Endothelial cell of umbilical vein (primary cell): Measurements from ENCODE around the gene SH3RF3.

Experiments
- CTCF ChIP-seq, 2 donors: IDR thresholded peaks; 1 replicate in 1 of 2; 2 replicates in 1 of 2; pipeline ENCODE4 v1.5.1; 2011; ENCODE audit warnings: low read length in 2 of 2, mild to moderate bottlenecking in 2 of 2, moderate library complexity in 2 of 2, control low read depth in 1 of 2, inconsistent platforms in 1 of 2, low read depth in 1 of 2; ENCODE audit not compliant: insufficient read depth in 1 of 2; ENCODE audit errors: extremely low read depth in 1 of 2
- EZH2 ChIP-seq: IDR thresholded peaks from 2 replicates; pipeline ENCODE4 v1.6.1; 2012; ENCODE audit warnings: borderline replicate concordance, low read depth, mild to moderate bottlenecking, moderate library complexity, low read length, inconsistent platforms; ENCODE audit not compliant: severe bottlenecking
- FOS ChIP-seq: IDR thresholded peaks from 2 replicates; pipeline ENCODE4 v1.6.1; 2011; ENCODE audit warnings: mild to moderate bottlenecking, low read length, moderate library complexity, borderline replicate concordance; ENCODE audit not compliant: insufficient read depth
- POLR2A ChIP-seq: IDR thresholded peaks from 2 replicates; pipeline ENCODE4 v1.6.1; 2012; ENCODE audit warnings: low read depth, mild to moderate bottlenecking, control low read depth, low read length
- POLR2AphosphoS5 ChIP-seq: IDR thresholded peaks from 2 replicates; pipeline ENCODE4 v1.6.1; 2012; ENCODE audit warnings: low read depth, mild to moderate bottlenecking, control low read depth, low read length, moderate library complexity; ENCODE audit not compliant: insufficient read depth

GRCh38 chr2:109378682-109379081 lies 249.7 kb downstream of the SH3RF3 start:
- no peak for TF ChIP-seq CTCF (IDR thresholded peaks at IDR 0.05; ENCODE audit: extremely low read depth in 1 of 2, insufficient read depth in 1 of 2, low read depth in 1 of 2, low read length in 2 of 2)
- no peak for TF ChIP-seq POLR2A
- TF ChIP-seq POLR2AphosphoS5 = no peak
- TF ChIP-seq FOS = no peak
- no peak for TF ChIP-seq EZH2
